Common myeloid progenitor, CD34-positive (primary cell): Measurements from ENCODE around the gene LRMDA.

ENCODE experiments used
- CTCF ChIA-PET: fragments of 350-600 bp; sonication (Branson Sonifier 250); formaldehyde crosslinking; loops from one replicate; lab custom pipeline; 2021; ENCODE audit warnings: antibody characterized with exemption; lab: Charles Lee
- POLR2A ChIA-PET: fragments of 350-600 bp; sonication (Branson Sonifier 250); formaldehyde crosslinking; loops from one replicate; lab custom pipeline; 2021; ENCODE audit warnings: antibody characterized with exemption; lab: Charles Lee
- DNase-seq, 3 donors: peaks; one replicate each; pipeline versions ENCODE4 v3.0.0 to v3.0.0-alpha.2; 2013
- H3K27ac ChIP-seq, 2 experiments: 1 replicate in 1 of 2; 2 replicates in 1 of 2; pipeline ENCODE4 v1.7.0; 2013; ENCODE audit warnings: inconsistent platforms in 2 of 2, low read length in 2 of 2, mild to moderate bottlenecking in 2 of 2, low read depth in 1 of 2, moderate library complexity in 1 of 2; ENCODE audit not compliant: severe bottlenecking in 2 of 2, insufficient read depth in 1 of 2, poor library complexity in 1 of 2
- H3K27me3 ChIP-seq, 5 experiments: replicated peaks in 2 of 5; 1 replicate in 3 of 5; 2 replicates in 2 of 5; pipeline versions ENCODE4 v1.6.1 to v1.7.0; 2013; ENCODE audit warnings: low read length in 4 of 5, mild to moderate bottlenecking in 2 of 5, moderate library complexity in 2 of 5, inconsistent platforms in 1 of 5; ENCODE audit not compliant: insufficient read depth in 5 of 5, control insufficient read depth in 4 of 5
- H3K36me3 ChIP-seq, 4 experiments: 1 replicate in 2 of 4; 2 replicates in 2 of 4; pipeline versions ENCODE4 v1.6.1 to v1.7.0; 2013; ENCODE audit warnings: low read length in 3 of 4, control low read depth in 1 of 4, mild to moderate bottlenecking in 1 of 4; ENCODE audit not compliant: control insufficient read depth in 4 of 4, insufficient read depth in 4 of 4
- H3K4me1 ChIP-seq, 4 experiments: 1 replicate in 3 of 4; 2 replicates in 1 of 4; pipeline versions ENCODE4 v1.6.1 to v1.7.1; 2013; ENCODE audit warnings: low read length in 3 of 4, mild to moderate bottlenecking in 3 of 4, control low read depth in 1 of 4, inconsistent platforms in 1 of 4, moderate library complexity in 1 of 4; ENCODE audit not compliant: control insufficient read depth in 4 of 4, insufficient read depth in 4 of 4; ENCODE audit errors: control extremely low read depth in 1 of 4
- H3K4me3 ChIP-seq, 7 experiments: 1 replicate in 4 of 7; 2 replicates in 3 of 7; pipeline versions ENCODE4 v1.5.1 to v1.7.0; 2013; ENCODE audit warnings: mild to moderate bottlenecking in 7 of 7, low read length in 6 of 7, moderate library complexity in 6 of 7, inconsistent platforms in 2 of 7, low read depth in 2 of 7, control low read depth in 1 of 7; ENCODE audit not compliant: insufficient read depth in 4 of 7, control insufficient read depth in 1 of 7; ENCODE audit errors: extremely low read depth in 1 of 7
- H3K9me3 ChIP-seq, 5 experiments: 1 replicate in 4 of 5; 2 replicates in 1 of 5; pipeline versions ENCODE4 v1.6.1 to v1.7.1; 2013; ENCODE audit warnings: low read length in 4 of 5, mild to moderate bottlenecking in 2 of 5, inconsistent platforms in 1 of 5, low read depth in 1 of 5, moderate library complexity in 1 of 5; ENCODE audit not compliant: control insufficient read depth in 4 of 5, insufficient read depth in 2 of 5; ENCODE audit errors: control extremely low read depth in 1 of 5
- WGBS: methylation state at CpG from one replicate; pipeline ENCODE4 v1.1.5; 2013; ENCODE audit not compliant: insufficient coverage; 5-methylcytosine and 5-hydroxymethylcytosine counted together

Gene LRMDA

DNA sequence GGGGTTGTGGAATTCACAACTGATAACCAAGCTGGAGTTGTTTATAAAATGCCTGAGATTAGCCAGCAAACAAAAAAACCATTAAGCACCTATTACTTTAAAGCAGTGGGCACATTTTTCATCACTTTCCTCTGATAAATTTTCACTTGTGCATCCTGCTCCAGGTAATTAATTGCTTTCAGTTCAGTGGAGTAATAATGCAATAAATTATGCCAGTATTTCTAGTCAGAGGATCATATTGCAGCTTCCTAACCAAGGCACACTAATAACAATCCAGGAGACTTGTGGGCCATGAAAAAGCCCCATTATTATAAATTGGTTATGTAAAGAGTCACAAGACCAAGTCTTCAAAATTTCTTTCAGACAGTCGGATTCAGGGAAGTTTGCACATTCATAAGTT, 193.2 kb downstream of the LRMDA start:
- no peak overlapping the region for H3K27ac ChIP-seq
- 92% methylated on average over 1 of the region's 1 CpG for WGBS
- no peak overlapping the region for H3K4me3 ChIP-seq
- no peaks in the 10 kb centered on the region for H3K27me3 ChIP-seq
- peaks cover 0 to 2% (median 0%) of the 10 kb centered on the region in 4 experiments for H3K4me1 ChIP-seq
- DNase-seq: no peak
- ChIA-PET CTCF (no interaction called here), POLR2A (no interaction called here)
- no peaks in the 10 kb centered on the region for H3K36me3 ChIP-seq
- no peaks in the 10 kb centered on the region for H3K9me3 ChIP-seq

DNA sequence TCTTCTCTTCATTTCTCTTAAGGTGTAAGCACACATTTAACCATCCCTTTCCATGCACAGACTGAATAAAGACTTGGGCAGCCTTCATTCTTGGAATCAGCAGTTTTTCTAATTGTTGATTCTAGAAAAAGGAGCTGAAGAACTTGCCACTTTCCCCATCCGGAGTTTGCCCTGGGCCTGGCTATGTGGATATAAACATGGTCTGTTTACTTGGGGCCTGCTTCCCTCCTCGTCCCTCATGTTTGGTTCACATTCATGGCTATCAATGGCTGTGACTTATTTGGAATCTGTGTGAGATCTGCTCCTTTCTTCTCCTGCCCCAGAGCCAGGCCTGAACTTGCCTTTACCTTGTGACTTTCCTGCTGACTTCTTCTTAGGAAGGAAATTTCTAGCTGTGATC, 199.3 kb downstream of the LRMDA start:
- H3K27me3 ChIP-seq: no peaks in the 10 kb centered on the region
- ChIA-PET POLR2A (no interaction called here), CTCF (no interaction called here)
- H3K27ac ChIP-seq: no peak overlapping the region
- no peaks in the 10 kb centered on the region for H3K4me1 ChIP-seq
- H3K9me3 ChIP-seq: no peaks in the 10 kb centered on the region
- DNase-seq: no peak
- 100% methylated on average over 2 of the region's 2 CpGs for WGBS
- H3K4me3 ChIP-seq: no peak overlapping the region
- H3K36me3 ChIP-seq: no peaks in the 10 kb centered on the region

DNA sequence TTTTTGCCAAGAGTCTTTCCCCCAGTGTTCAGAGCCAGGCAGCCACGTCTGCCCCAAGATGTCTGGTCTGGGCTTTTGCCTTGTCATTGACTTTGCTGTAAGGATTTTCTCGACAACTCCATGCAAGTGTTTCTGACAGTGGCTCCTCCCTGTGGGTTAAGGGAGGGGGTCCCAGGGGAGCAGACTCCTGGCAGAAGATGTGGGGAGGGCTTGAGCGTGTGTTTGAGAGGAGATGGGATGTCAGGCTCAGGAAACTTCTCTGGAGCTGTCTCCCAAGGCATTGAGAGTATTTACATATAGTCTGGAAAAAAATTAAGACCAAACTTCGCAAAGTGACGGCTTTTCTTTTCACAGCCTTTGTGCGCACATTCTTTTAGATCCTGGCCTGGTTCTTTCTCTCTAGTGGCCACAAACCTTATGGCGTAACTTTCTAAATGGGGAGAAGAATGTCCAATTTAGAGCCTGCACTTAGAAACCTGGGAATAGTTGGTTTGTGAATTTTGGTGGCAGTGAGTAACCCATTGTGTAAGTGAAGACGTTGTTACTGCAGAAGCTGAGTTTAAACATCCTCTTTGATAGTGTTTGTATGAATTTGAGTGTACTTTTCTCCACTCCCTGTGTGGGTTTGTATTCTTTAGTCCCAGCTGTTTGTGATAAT, 201.5 kb downstream of the LRMDA start:
- Histone ChIP-seq H3K4me1 (no peaks in the 10 kb centered on the region), H3K27ac (no peak overlapping the region), H3K4me3 (no peak overlapping the region), H3K36me3 (no peaks in the 10 kb centered on the region), H3K9me3 (no peaks in the 10 kb centered on the region), H3K27me3 (no peaks in the 10 kb centered on the region)
- WGBS: 96% methylated on average over 6 of the region's 8 CpGs
- POLR2A ChIA-PET: no interaction called here
- CTCF ChIA-PET: no interaction called here
- no peak for DNase-seq

DNA sequence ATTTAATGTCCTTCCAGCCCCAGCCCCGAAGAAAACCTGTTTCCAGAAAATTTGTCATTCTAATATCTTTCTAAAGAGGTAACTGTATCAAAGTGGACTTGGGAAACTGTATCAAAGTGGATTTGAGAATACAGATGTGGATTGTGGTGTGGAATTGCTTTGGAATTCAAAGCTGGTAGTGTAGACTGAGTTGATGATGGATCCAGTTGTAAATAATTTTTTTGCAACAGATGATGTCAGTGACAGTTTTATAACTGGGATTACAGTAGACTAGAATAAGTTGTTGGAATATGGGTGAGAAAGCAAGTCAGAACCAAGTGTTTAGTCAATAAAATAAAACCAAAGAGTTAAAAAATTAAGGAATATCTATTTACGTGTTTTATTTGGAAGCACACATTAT, 202.1 kb downstream of the LRMDA start:
- no peak for DNase-seq
- H3K9me3 ChIP-seq: no peaks in the 10 kb centered on the region
- no peaks in the 10 kb centered on the region for H3K27me3 ChIP-seq
- H3K4me1 ChIP-seq: no peaks in the 10 kb centered on the region
- POLR2A ChIA-PET: no interaction called here
- CTCF ChIA-PET: no interaction called here
- 100% methylated on average over 1 of the region's 2 CpGs for WGBS
- H3K4me3 ChIP-seq: no peak overlapping the region
- no peaks in the 10 kb centered on the region for H3K36me3 ChIP-seq
- H3K27ac ChIP-seq: no peak overlapping the region

DNA sequence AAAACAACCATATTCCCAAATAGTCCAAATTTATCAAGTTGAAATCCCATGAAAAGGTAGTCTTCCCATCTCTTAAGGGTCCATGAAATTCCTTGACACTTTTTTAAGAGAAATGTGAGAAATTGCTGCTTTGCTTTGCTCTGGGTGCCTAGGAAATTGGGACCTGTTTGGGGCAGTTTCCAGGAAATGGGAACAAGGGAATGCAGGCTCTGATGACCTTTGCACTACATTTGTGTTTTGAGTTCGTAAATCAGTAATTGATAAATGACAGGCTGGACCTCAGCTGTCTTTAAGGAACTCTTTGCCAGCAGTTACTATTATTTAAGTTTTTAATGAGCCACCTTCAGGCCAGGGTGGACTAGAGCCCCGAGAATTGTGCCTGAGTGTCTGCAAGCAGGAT, 203.5 kb downstream of the LRMDA start:
- ChIA-PET POLR2A (no interaction called here), CTCF (no interaction called here)
- no peaks in the 10 kb centered on the region for H3K27me3 ChIP-seq
- 100% methylated on average over 2 of the region's 2 CpGs for WGBS
- no peak for DNase-seq
- H3K4me1 ChIP-seq: no peaks in the 10 kb centered on the region
- no peaks in the 10 kb centered on the region for H3K9me3 ChIP-seq
- H3K36me3 ChIP-seq: no peaks in the 10 kb centered on the region
- no peak overlapping the region for H3K4me3 ChIP-seq
- no peak overlapping the region for H3K27ac ChIP-seq

DNA sequence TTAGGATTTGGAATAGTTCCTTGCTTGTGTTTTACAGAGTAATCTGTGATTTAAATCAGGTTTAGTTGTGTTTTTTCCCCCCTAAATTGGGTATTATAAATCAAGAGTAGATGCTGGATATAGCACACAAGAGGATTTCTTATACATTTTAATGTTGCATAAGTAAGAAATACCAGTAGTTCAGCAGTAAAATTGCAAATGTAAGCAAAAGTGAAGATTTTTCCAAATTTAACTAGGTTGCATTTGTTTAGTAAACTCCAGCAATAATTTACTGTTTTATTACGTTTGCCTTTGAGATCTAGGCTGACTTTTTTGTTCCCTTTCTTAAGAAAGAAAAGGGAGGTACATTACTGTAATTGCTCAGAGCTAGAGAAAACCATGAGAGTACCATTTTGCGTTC, 207.3 kb downstream of the LRMDA start:
- Histone ChIP-seq H3K27me3 (no peaks in the 10 kb centered on the region), H3K9me3 (no peaks in the 10 kb centered on the region), H3K27ac (no peak overlapping the region), H3K4me3 (no peak overlapping the region), H3K4me1 (no peaks in the 10 kb centered on the region), H3K36me3 (no peaks in the 10 kb centered on the region)
- CTCF ChIA-PET: no interaction called here
- WGBS: 93% methylated on average over 2 of the region's 2 CpGs
- POLR2A ChIA-PET: no interaction called here
- DNase-seq: no peak

DNA sequence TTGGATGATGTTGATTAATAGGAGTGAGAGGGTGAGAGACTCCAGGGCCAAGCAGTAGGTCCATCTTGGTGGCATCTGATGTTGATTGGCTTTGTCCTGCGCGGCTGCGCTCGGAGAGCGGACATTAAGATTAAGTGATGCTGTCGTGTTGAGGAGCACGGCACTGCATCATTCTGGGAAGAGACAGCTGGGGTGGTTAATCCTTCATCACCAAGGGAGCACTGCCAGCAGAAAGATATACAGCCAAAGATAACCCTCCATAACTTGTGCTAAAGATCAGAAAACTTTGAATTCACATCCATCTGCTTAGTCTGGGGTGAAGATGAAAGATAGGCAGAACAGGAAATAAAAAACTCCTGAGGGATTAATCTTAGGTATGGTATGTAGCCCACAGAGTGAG, 208.3 kb downstream of the LRMDA start:
- 95% methylated on average over 5 of the region's 7 CpGs for WGBS
- ChIA-PET CTCF (no interaction called here), POLR2A (no interaction called here)

More for the DNA sequence above, 208.3 kb downstream of the LRMDA start:
- Histone ChIP-seq H3K4me3 (no peak overlapping the region), H3K36me3 (no peaks in the 10 kb centered on the region), H3K4me1 (no peaks in the 10 kb centered on the region), H3K27ac (no peak overlapping the region), H3K27me3 (no peaks in the 10 kb centered on the region), H3K9me3 (no peaks in the 10 kb centered on the region)
- no peak for DNase-seq
